ENCODE data around the gene SGCA. TPM values are rescaled to one million over a fixed set of nuclear protein-coding genes. Genes with fewer than 3 reads are reported as not detected.

Gene SGCA
- total and polyA plus RNA-seq, 7 donors, result 120 to 291 (median 254) TPM

- WGBS, 3 donors, result 51 to 60% (median 55%) methylated on average over 6 of the region's 6 CpGs
- Histone ChIP-seq H3K9me3 (no peaks in the 10 kb centered on the region), H3K36me3 (ENCODE audit: insufficient read depth in 1 of 2, low read depth in 1 of 2) (peaks cover 0 to 6% of the 10 kb centered on the region in 2 donors), H3K4me1 (peaks cover 7% of the 10 kb centered on the region), H3K4me3 (no peak overlapping the region), H3K27me3 (ENCODE audit: insufficient read depth in 3 of 3, low read length in 2 of 3) (peaks cover 0 to 17% (median 0%) of the 10 kb centered on the region in 3 donors), H3K27ac (no peak overlapping the region)
- no peak for ATAC-seq
- peak; percentile 49 to 59 for DNase-seq
- intact Hi-C loops (cut with DNase I), result no loop called here
- no peak for TF ChIP-seq CTCF (IDR thresholded peaks at IDR 0.05)
Observed at GRCh38 chr17:50196826-50197225, 31.0 kb downstream of the SGCA start.

- H3K27me3 ChIP-seq (ENCODE audit: insufficient read depth in 3 of 3, low read length in 2 of 3), result peaks cover 0 to 25% (median 0%) of the 10 kb centered on the region in 3 donors
- H3K9me3 ChIP-seq, result no peaks in the 10 kb centered on the region
- peak; percentile 42 for TF ChIP-seq CTCF (IDR thresholded peaks at IDR 0.05)
- DNase-seq (peak; percentile 58 to 64), ATAC-seq (no peak)
- no peak overlapping the region for H3K4me3 ChIP-seq
- peaks cover 0 to 6% of the 10 kb centered on the region in 2 donors for H3K36me3 ChIP-seq (ENCODE audit: insufficient read depth in 1 of 2, low read depth in 1 of 2)
- H3K4me1 ChIP-seq, result peaks cover 7% of the 10 kb centered on the region
- 27 to 35% (median 30%) methylated on average over 7 of the region's 7 CpGs for WGBS, 3 donors
- no peak overlapping the region for H3K27ac ChIP-seq
- intact Hi-C loops (cut with DNase I), result no loop called here
Observed at GRCh38 chr17:50198026-50198669, 32.3 kb downstream of the SGCA start.

GRCh38 chr17:50199211-50199802 is 33.5 kb downstream of the SGCA start:
- Histone ChIP-seq H3K4me1 (peaks cover 7% of the 10 kb centered on the region), H3K27ac (no peak overlapping the region), H3K36me3 (ENCODE audit: insufficient read depth in 1 of 2, low read depth in 1 of 2) (peaks cover 0 to 6% of the 10 kb centered on the region in 2 donors), H3K9me3 (no peaks in the 10 kb centered on the region), H3K4me3 (peak overlapping the region; percentile 58), H3K27me3 (ENCODE audit: insufficient read depth in 3 of 3, low read length in 2 of 3) (peaks cover 0 to 30% (median 0%) of the 10 kb centered on the region in 3 donors)
- ATAC-seq (no peak), DNase-seq (peak in 1 of 2 donors; percentile 56)
- WGBS, 3 donors, result 43 to 49% (median 47%) methylated on average over 37 to 41 of the region's 41 CpGs
- no peak for TF ChIP-seq CTCF (IDR thresholded peaks at IDR 0.05)
- intact Hi-C loops (cut with DNase I), result no loop called here

GRCh38 chr17:50199803-50200456 is 34.1 kb downstream of the SGCA start:
- WGBS, 3 donors, result 3 to 5% (median 5%) methylated on average over 32 to 36 of the region's 36 CpGs
- DNase-seq (peak; percentile 87), ATAC-seq (peak; percentile 66 to 70 (median 70))
- intact Hi-C loops (cut with DNase I), result loop anchor here (1.0 to 2.0 kb wide), 4 partner anchors 70 to 97 kb away; no protein-coding TSS in a partner anchor
- Histone ChIP-seq H3K27me3 (ENCODE audit: insufficient read depth in 3 of 3, low read length in 2 of 3) (peaks cover 0 to 33% (median 0%) of the 10 kb centered on the region in 3 donors), H3K9me3 (no peaks in the 10 kb centered on the region), H3K4me3 (peak overlapping the region; percentile 58), H3K4me1 (peaks cover 7% of the 10 kb centered on the region), H3K27ac (no peak overlapping the region), H3K36me3 (ENCODE audit: insufficient read depth in 1 of 2, low read depth in 1 of 2) (peaks cover 0 to 3% of the 10 kb centered on the region in 2 donors)
- no peak for TF ChIP-seq CTCF (IDR thresholded peaks at IDR 0.05)

Measured in psoas muscle (tissue), 8 donors.